Measurements from ENCODE around the gene ZBED6.

ZBED6 gene

DNA sequence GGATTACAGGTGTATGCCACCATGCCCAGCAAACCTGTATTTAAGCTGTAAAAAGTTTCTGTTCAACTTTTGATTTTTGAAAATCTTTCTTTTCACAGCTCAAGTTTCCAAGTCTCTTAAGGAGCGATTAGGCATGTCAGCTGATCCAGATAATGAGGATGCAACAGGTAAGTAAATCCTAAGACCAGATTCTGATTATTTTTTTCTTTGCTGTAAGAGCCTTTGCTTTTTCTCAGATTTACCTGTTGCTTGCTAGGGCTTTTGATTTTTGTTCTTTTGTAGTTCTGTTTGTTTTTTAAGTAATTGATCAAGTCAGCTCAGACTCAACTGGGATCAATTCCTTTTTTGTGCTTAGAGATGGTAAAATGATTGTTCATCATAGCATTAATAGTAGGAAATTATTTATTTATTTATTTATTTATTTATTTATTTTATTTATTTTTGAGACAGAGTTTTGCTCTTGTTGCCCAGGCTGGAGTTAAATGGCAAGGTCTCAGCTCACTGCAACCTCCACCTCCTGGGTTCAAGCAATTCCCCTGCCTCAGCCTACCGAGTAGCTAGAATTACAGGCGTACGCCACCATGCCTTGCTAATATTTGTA lies 44.9 kb downstream of the ZBED6 start:
- no peak for DNase-seq (ENCODE audit: low read depth)

DNA sequence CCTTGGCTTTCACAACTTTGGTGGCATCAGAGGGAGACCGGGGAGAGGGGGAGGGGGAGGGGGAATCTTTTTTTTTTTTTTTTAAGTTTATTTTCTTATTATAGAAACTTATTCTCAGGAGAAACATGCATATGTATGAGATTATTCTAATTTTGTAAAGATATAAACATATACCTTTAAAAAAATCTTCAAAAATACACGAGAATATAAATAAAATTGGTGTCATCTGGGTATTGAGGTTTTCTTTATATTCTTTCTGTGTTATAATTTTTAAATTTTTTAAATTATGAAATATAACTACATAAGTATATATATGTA lies 47.1 kb downstream of the ZBED6 start:
- no peak for DNase-seq (ENCODE audit: low read depth)

DNA sequence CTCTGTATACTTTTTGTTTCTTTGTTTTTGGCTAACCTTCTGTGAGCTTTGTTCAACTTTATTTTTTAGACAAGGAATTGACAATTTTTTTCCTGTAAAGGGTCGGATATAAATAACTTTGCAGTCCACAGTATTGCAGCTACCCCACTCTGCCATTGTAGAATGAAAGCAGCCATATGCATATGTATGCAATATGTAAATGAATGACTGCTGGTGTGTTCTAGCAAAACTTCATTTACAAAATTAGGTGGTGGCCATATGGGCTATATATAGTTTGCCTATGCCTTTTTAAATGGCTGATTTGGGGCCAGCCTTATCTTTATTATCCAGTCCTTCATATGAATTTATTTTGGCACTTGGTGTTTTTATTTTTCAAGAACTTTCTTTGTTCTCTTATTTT lies 48.0 kb downstream of the ZBED6 start:
- DNase-seq (ENCODE audit: low read depth): no peak

All from stromal cell of bone marrow (primary cell).